ENCODE results near the gene USP37. TPM values are rescaled to one million over a fixed set of nuclear protein-coding genes. Genes with fewer than 3 reads are reported as not detected.

Gene USP37
- total RNA-seq, 1 experiment from 2014 or later: 23.5 TPM

GRCh38 chr2:218577482-218578220 lies 9.5 kb upstream of the USP37 start:
- Histone ChIP-seq H3K4me2 (ENCODE audit: low read length) (no peak overlapping the region), H3K36me3 (ENCODE audit: control insufficient read depth in 1 of 2, insufficient read depth in 2 of 2, low read length in 2 of 2) (peaks cover 10 to 14% of the 10 kb centered on the region in 2 experiments), H2AFZ (ENCODE audit: low read depth, low read length, poor library complexity, severe bottlenecking) (no peak overlapping the region), H3K9me2 (ENCODE audit: insufficient read depth) (no peaks in the 10 kb centered on the region), H3K27me3 (ENCODE audit: insufficient read depth, low read length) (no peaks in the 10 kb centered on the region), H3K9me3 (ENCODE audit: control insufficient read depth in 1 of 2, insufficient read depth in 1 of 2, low read depth in 1 of 2, low read length in 2 of 2) (no peaks in the 10 kb centered on the region), H3K27ac (ENCODE audit: low read depth, low read length) (no peak overlapping the region), H3K4me1 (ENCODE audit: control insufficient read depth in 1 of 2, insufficient read depth in 2 of 2, low read length in 2 of 2) (no peaks in the 10 kb centered on the region), H3K79me2 (ENCODE audit: insufficient read depth, low read length) (peaks cover 92% of the 10 kb centered on the region), H4K20me1 (ENCODE audit: insufficient read depth) (no peaks in the 10 kb centered on the region), H3K4me3 (replicated peaks in 1 of 2; ENCODE audit: low read depth in 1 of 2, low read length in 2 of 2) (no peak overlapping the region), H3K9ac (ENCODE audit: low read length) (no peak overlapping the region)
- no peak for ATAC-seq
- intact Hi-C loops (cut with micrococcal nuclease): no loop called here
- ChIA-PET CTCF (interaction anchor here (0.7 kb wide), 1 partner anchor 24 kb away, joined by 3 read pairs; no protein-coding TSS in a partner anchor), POLR2A (no interaction called here), RAD21 (ENCODE audit: low non-redundant PET in 1 of 2, low total read pairs in 2 of 2, uncharacterized antibody in 2 of 2, unreplicated experiment in 2 of 2) (no interaction called here)
- no peak for DNase-seq (ENCODE audit: low read depth, low spot score)
- BruUV-seq (replicated peaks): no TSS peak
- TF ChIP-seq SP1 (IDR thresholded peaks at IDR 0.05; ENCODE audit: low read depth) (no peak), ELF1 (IDR thresholded peaks at IDR 0.05; ENCODE audit: borderline replicate concordance, low read depth) (no peak), FOSL1 (IDR thresholded peaks at IDR 0.05; ENCODE audit: low read depth) (no peak), SIN3A (IDR thresholded peaks at IDR 0.05; ENCODE audit: low read depth) (no peak), SRF (IDR thresholded peaks at IDR 0.05; ENCODE audit: low read depth) (no peak), EZH2 (IDR thresholded peaks at IDR 0.05) (no peak), JUND (IDR thresholded peaks at IDR 0.05) (no peak), ATF3 (IDR thresholded peaks at IDR 0.05) (no peak), YY1 (IDR thresholded peaks at IDR 0.05; ENCODE audit: extremely low read depth, insufficient replicate concordance, low read depth, low read length) (no peak), POLR2A (IDR thresholded peaks at IDR 0.05; ENCODE audit: borderline replicate concordance, extremely low read depth, insufficient read depth, insufficient read length) (no peak), POLR2AphosphoS5 (IDR thresholded peaks at IDR 0.05; ENCODE audit: low read depth, low read length) (no peak), MAX (IDR thresholded peaks at IDR 0.05) (no peak), EGR1 (IDR thresholded peaks at IDR 0.05; ENCODE audit: low read depth) (no peak), ZNF274 (IDR thresholded peaks at IDR 0.05; ENCODE audit: low read depth, low read length) (no peak), CBX3 (IDR thresholded peaks at IDR 0.05; ENCODE audit: low read depth) (no peak), CEBPB (IDR thresholded peaks at IDR 0.05; ENCODE audit: low read depth) (no peak), TCF7L2 (IDR thresholded peaks at IDR 0.05; ENCODE audit: borderline replicate concordance, extremely low read depth, insufficient read depth, insufficient read length) (no peak), RAD21 (IDR thresholded peaks at IDR 0.05; ENCODE audit: low read depth) (no peak), CTCF (IDR thresholded peaks at IDR 0.05 in 2 of 3, conservative IDR thresholded peaks at IDR 0.05 in 1 of 3; ENCODE audit: borderline replicate concordance in 1 of 3, insufficient read depth in 1 of 3, low read depth in 2 of 3, low read length in 2 of 3) (no peak), EZH2phosphoT487 (IDR thresholded peaks at IDR 0.05; ENCODE audit: borderline replicate concordance) (no peak)

Measured in HCT116 (cell line).